HCT116 (cell line): ENCODE measurements around the gene RAPGEF2. TPM values are rescaled to one million over a fixed set of nuclear protein-coding genes. Genes with fewer than 3 reads are reported as not detected.

Source experiments
- ATAC-seq: fragments of 200-7000 bp; cut with Tn5 transposase; 2 replicates; pipeline ENCODE4 v1.9.1; 2020; ENCODE audit warnings: mild to moderate bottlenecking, moderate library complexity
- BruUV-seq: library from RNA; stranded (reverse); fragments of 400-500 nt; replicated peaks from 2 replicates; lab custom pipeline; 2021; lab: Mats Ljungman, UMichigan
- CTCF ChIA-PET: fragments of 300-600 bp; sonication (Branson Sonifier 250); formaldehyde crosslinking; loops from one replicate; lab custom pipeline; 2021; ENCODE audit warnings: antibody characterized with exemption; lab: Charles Lee
- POLR2A ChIA-PET: fragments of 300-600, 350-600 bp; sonication (Branson Sonifier 250); formaldehyde crosslinking; loops from one replicate; lab custom pipeline; 2021; ENCODE audit warnings: antibody characterized with exemption; lab: Charles Lee
- RAD21 ChIA-PET, 2 experiments: fragments of 300-600 bp; sonication (Branson Sonifier 250); formaldehyde crosslinking; loops; one replicate each; lab custom pipeline; 2023; ENCODE audit warnings: low total read pairs in 2 of 2; ENCODE audit not compliant: uncharacterized antibody in 2 of 2, unreplicated experiment in 2 of 2, low non-redundant PET in 1 of 2; lab: Charles Lee
- DNase-seq: peaks from one replicate; pipeline ENCODE4 v3.0.0-alpha.2; 2010; ENCODE audit warnings: low read depth, low spot score
- H2AFZ ChIP-seq: fragments of 200-600 bp; shearing (Covaris generic), sonication (generic); 2 replicates; pipeline ENCODE4 v1.6.1; 2017; ENCODE audit warnings: low read depth, mixed run types, mixed read lengths, antibody characterized with exemption, low read length; ENCODE audit not compliant: poor library complexity, severe bottlenecking
- H3K27ac ChIP-seq: 2 replicates; pipeline ENCODE4 v1.5.1; 2012; ENCODE audit warnings: low read depth, low read length
- H3K27me3 ChIP-seq: fragments of 200-600 bp; sonication (generic); 2 replicates; pipeline ENCODE4 v1.6.1; 2016; ENCODE audit warnings: mixed run types, low read length, mixed read lengths; ENCODE audit not compliant: insufficient read depth
- H3K36me3 ChIP-seq, 2 experiments: fragments of 200-500 bp in 1 of 2; fragments of 200-600 bp in 1 of 2; sonication (Bioruptor generic) in 1 of 2; sonication (generic) in 1 of 2; 2 replicates each; pipeline versions ENCODE4 v1.5.1 to v1.6.1; 2014 to 2016; ENCODE audit warnings: low read length in 2 of 2, inconsistent platforms in 1 of 2, mixed read lengths in 1 of 2, mixed run types in 1 of 2; ENCODE audit not compliant: insufficient read depth in 2 of 2, control insufficient read depth in 1 of 2
- H3K4me1 ChIP-seq, 2 experiments: fragments of 200-600 bp in 1 of 2; sonication (generic) in 1 of 2; 2 replicates each; pipeline versions ENCODE4 v1.5.1 to v1.6.1; 2012 to 2017; ENCODE audit warnings: low read length in 2 of 2, inconsistent platforms in 1 of 2, mild to moderate bottlenecking in 1 of 2, mixed read lengths in 1 of 2, mixed run types in 1 of 2, moderate library complexity in 1 of 2; ENCODE audit not compliant: insufficient read depth in 2 of 2, control insufficient read depth in 1 of 2
- H3K4me2 ChIP-seq: fragments of 200-600 bp; sonication (generic); 2 replicates; pipeline ENCODE4 v1.6.1; 2017; ENCODE audit warnings: mixed run types, low read length, mixed read lengths
- H3K4me3 ChIP-seq, 2 experiments: fragments of 200-600 bp in 1 of 2; sonication (generic) in 1 of 2; replicated peaks in 1 of 2; 2 replicates each; pipeline ENCODE4 v1.5.1; 2011 to 2016; ENCODE audit warnings: low read length in 2 of 2, control low read depth in 1 of 2, low read depth in 1 of 2, mild to moderate bottlenecking in 1 of 2, mixed read lengths in 1 of 2, mixed run types in 1 of 2
- H3K79me2 ChIP-seq: fragments of 200-600 bp; sonication (generic); 2 replicates; pipeline ENCODE4 v1.6.1; 2017; ENCODE audit warnings: mild to moderate bottlenecking, mixed run types, low read length, moderate library complexity, mixed read lengths; ENCODE audit not compliant: insufficient read depth
- H3K9ac ChIP-seq: fragments of 200-600 bp; sonication (generic); 2 replicates; pipeline ENCODE4 v1.6.1; 2016; ENCODE audit warnings: low read length, mixed read lengths
- H3K9me2 ChIP-seq: fragments of 200-600 bp; sonication (generic), shearing (Covaris generic); 2 replicates; pipeline ENCODE4 v1.6.1; 2017; ENCODE audit warnings: mixed run types, mild to moderate bottlenecking, moderate library complexity; ENCODE audit not compliant: insufficient read depth
- H3K9me3 ChIP-seq, 2 experiments: fragments of 200-500 bp in 1 of 2; fragments of 200-600 bp in 1 of 2; sonication (Bioruptor generic) in 1 of 2; sonication (generic) in 1 of 2; 2 replicates each; pipeline ENCODE4 v1.6.1; 2014 to 2017; ENCODE audit warnings: low read length in 2 of 2, mixed read lengths in 2 of 2, inconsistent platforms in 1 of 2, low read depth in 1 of 2, mild to moderate bottlenecking in 1 of 2, mixed run types in 1 of 2, moderate library complexity in 1 of 2; ENCODE audit not compliant: control insufficient read depth in 1 of 2, insufficient read depth in 1 of 2
- H4K20me1 ChIP-seq: fragments of 200-600 bp; sonication (generic), shearing (Covaris generic); 2 replicates; pipeline ENCODE4 v1.6.1; 2017; ENCODE audit warnings: mixed run types, mild to moderate bottlenecking, moderate library complexity; ENCODE audit not compliant: insufficient read depth
- ATF3 ChIP-seq: IDR thresholded peaks from 2 replicates; pipeline ENCODE4 v1.6.1; 2012
- CEBPB ChIP-seq: IDR thresholded peaks from 2 replicates; pipeline ENCODE4 v1.6.1; 2012; ENCODE audit warnings: low read depth
- CTCF ChIP-seq, 3 experiments: fragments of 200-600 bp in 1 of 3; sonication (generic) in 1 of 3; IDR thresholded peaks in 2 of 3; conservative IDR thresholded peaks in 1 of 3; 2 replicates each; pipeline ENCODE4 v1.5.1; 2012 to 2017; ENCODE audit warnings: low read depth in 2 of 3, low read length in 2 of 3, antibody characterized with exemption in 1 of 3, borderline replicate concordance in 1 of 3, control low read depth in 1 of 3, mild to moderate bottlenecking in 1 of 3, mixed read lengths in 1 of 3, mixed run types in 1 of 3, moderate library complexity in 1 of 3; ENCODE audit not compliant: insufficient read depth in 1 of 3
- EGR1 ChIP-seq: IDR thresholded peaks from 2 replicates; pipeline ENCODE4 v1.6.1; 2012; ENCODE audit warnings: low read depth
- EZH2phosphoT487 ChIP-seq: fragments of 200-600 bp; IDR thresholded peaks from 2 replicates; pipeline ENCODE4 v1.6.1; 2018; ENCODE audit warnings: antibody characterized with exemption, borderline replicate concordance
- FOSL1 ChIP-seq: IDR thresholded peaks from 2 replicates; pipeline ENCODE4 v1.6.1; 2012; ENCODE audit warnings: low read depth
- MAX ChIP-seq: IDR thresholded peaks from 2 replicates; pipeline ENCODE4 v1.6.1; 2012
- POLR2AphosphoS5 ChIP-seq: IDR thresholded peaks from 2 replicates; pipeline ENCODE4 v1.6.1; 2011; ENCODE audit warnings: mild to moderate bottlenecking, low read depth, low read length, moderate library complexity
- RAD21 ChIP-seq: IDR thresholded peaks from 2 replicates; pipeline ENCODE4 v1.6.1; 2012; ENCODE audit warnings: low read depth, mild to moderate bottlenecking
- REST ChIP-seq: IDR thresholded peaks from 2 replicates; pipeline ENCODE4 v1.6.1; 2012; ENCODE audit warnings: low read depth
- SIN3A ChIP-seq: IDR thresholded peaks from 2 replicates; pipeline ENCODE4 v1.6.1; 2012; ENCODE audit warnings: low read depth
- SP1 ChIP-seq: IDR thresholded peaks from 2 replicates; pipeline ENCODE4 v1.6.1; 2012; ENCODE audit warnings: low read depth
- TCF7L2 ChIP-seq: IDR thresholded peaks from 2 replicates; pipeline ENCODE4 v1.7.0; 2011; ENCODE audit warnings: borderline replicate concordance, inconsistent platforms; ENCODE audit not compliant: insufficient read depth, insufficient read length; ENCODE audit errors: extremely low read depth
- YY1 ChIP-seq: IDR thresholded peaks from 2 replicates; pipeline ENCODE4 v1.6.1; 2011; ENCODE audit warnings: low read length, low read depth, moderate library complexity, mild to moderate bottlenecking; ENCODE audit not compliant: insufficient replicate concordance; ENCODE audit errors: extremely low read depth
- ZFX ChIP-seq: fragments of 450-650 bp; IDR thresholded peaks from 2 replicates; pipeline ENCODE4 v1.6.1; 2017
- intact Hi-C: fragments of 100-400 bp; cut with micrococcal nuclease; formaldehyde crosslinking; loops from 2 replicates; pipeline ENCODE4 v1.10.0; 2022
- total RNA-seq: library from RNA; stranded (reverse); gene quantifications from one replicate; pipeline ENCODE4 v1.2.1, GENCODE V29; 2021; ENCODE audit not compliant: unreplicated experiment

RAPGEF2 gene
- total RNA-seq, 1 experiment from 2014 or later: 21.2 TPM

GRCh38 chr4:159343116-159343515 lies 240.2 kb downstream of the RAPGEF2 start:
- Histone ChIP-seq H2AFZ (no peak overlapping the region), H3K36me3 (peaks cover 0 to 4% of the 10 kb centered on the region in 2 experiments; a peak in 1 of 4 replicates), H3K4me1 (no peaks in the 10 kb centered on the region), H3K27ac (no peak overlapping the region), H3K4me2 (no peak overlapping the region), H4K20me1 (no peaks in the 10 kb centered on the region), H3K79me2 (no peaks in the 10 kb centered on the region), H3K9me2 (no peaks in the 10 kb centered on the region), H3K27me3 (no peaks in the 10 kb centered on the region), H3K9me3 (no peaks in the 10 kb centered on the region), H3K4me3 (no peak overlapping the region), H3K9ac (no peak overlapping the region)
- ChIA-PET CTCF (no interaction called here), POLR2A (no interaction called here), RAD21 (no interaction called here)
- no peak for DNase-seq
- no peak for ATAC-seq
- TF ChIP-seq EGR1 (no peak), RAD21 (no peak), CEBPB (no peak), CTCF (IDR thresholded peaks at IDR 0.05 in 2 of 3, conservative IDR thresholded peaks at IDR 0.05 in 1 of 3; ENCODE audit: borderline replicate concordance in 1 of 3, insufficient read depth in 1 of 3, low read depth in 2 of 3, low read length in 2 of 3) (no peak), TCF7L2 (no peak)
- intact Hi-C loops: no loop called here
- no TSS peak for BruUV-seq

GRCh38 chr4:159344877-159345276 lies 242.0 kb downstream of the RAPGEF2 start:
- no peak overlapping the region for H2AFZ ChIP-seq
- POLR2A ChIA-PET: no interaction called here
- no peak overlapping the region for H3K4me2 ChIP-seq
- CTCF ChIA-PET: no interaction called here
- no peak overlapping the region for H3K27ac ChIP-seq
- RAD21 ChIA-PET: no interaction called here
- H3K36me3 ChIP-seq: peaks cover 0 to 4% of the 10 kb centered on the region in 2 experiments; a peak in 1 of 4 replicates
- no peaks in the 10 kb centered on the region for H4K20me1 ChIP-seq
- H3K9ac ChIP-seq: no peak overlapping the region
- H3K27me3 ChIP-seq: no peaks in the 10 kb centered on the region
- DNase-seq: no peak
- no peaks in the 10 kb centered on the region for H3K9me3 ChIP-seq
- no peaks in the 10 kb centered on the region for H3K9me2 ChIP-seq
- no TSS peak for BruUV-seq
- no peaks in the 10 kb centered on the region for H3K79me2 ChIP-seq
- ATAC-seq: no peak
- H3K4me3 ChIP-seq: no peak overlapping the region
- H3K4me1 ChIP-seq: no peaks in the 10 kb centered on the region
- intact Hi-C loops: no loop called here
- TF ChIP-seq ATF3 (no peak), RAD21 (no peak), REST (no peak), POLR2AphosphoS5 (no peak), YY1 (no peak), EZH2phosphoT487 (no peak), SP1 (no peak), SIN3A (no peak), MAX (no peak), FOSL1 (no peak), ZFX (no peak)
